ENCODE data around the gene EP400. TPM values are rescaled to one million over a fixed set of nuclear protein-coding genes. Genes with fewer than 3 reads are reported as not detected.

The EP400 gene
- polyA plus RNA-seq, 3 donors, result 39.4 to 46.1 (median 41.1) TPM

DNA sequence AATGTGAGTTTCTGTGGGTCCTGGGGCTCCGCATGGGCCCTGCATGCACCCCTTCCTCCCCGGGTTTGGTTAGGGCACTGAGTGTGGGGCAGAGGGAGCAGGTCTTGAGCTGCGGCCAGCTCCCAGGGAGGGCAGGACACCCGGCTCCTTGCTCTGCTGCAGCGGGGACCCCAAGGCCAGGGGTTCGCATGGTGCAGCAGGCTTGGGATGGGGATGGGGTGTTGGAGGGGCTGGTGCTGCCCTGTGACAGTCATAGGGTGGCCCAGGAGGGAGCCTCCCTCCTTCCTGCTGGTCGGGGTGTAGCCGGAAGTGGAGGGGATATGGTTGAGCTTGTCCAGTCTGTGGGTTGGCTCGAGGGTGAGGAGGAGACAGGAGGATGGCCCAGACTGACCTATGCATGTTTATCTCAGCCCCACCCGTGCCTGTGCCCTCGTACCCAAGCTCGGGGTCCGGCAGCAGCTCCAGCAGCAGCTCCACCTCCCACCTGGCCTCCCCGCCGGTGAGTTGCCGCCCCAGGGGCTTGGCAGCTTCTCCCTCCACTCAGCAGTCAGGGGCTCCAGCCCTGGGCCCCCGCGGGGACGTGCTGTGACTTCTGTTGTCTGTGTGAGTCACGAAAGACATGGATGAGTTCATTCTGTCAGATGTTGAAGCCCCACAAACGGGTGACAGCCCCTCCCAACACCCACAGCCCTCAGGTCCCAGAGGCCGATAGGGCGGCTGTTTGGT is 39.3 kb upstream of the EP400 start:
- DNase-seq (ENCODE audit: extremely low read depth in 1 of 11, low read depth in 9 of 11, low spot score in 4 of 11), result no peak

GRCh38 chr12:131911028-131911650 is 38.6 kb upstream of the EP400 start:
- DNase-seq (ENCODE audit: extremely low read depth in 1 of 11, low read depth in 9 of 11, low spot score in 4 of 11), result no peak

DNA sequence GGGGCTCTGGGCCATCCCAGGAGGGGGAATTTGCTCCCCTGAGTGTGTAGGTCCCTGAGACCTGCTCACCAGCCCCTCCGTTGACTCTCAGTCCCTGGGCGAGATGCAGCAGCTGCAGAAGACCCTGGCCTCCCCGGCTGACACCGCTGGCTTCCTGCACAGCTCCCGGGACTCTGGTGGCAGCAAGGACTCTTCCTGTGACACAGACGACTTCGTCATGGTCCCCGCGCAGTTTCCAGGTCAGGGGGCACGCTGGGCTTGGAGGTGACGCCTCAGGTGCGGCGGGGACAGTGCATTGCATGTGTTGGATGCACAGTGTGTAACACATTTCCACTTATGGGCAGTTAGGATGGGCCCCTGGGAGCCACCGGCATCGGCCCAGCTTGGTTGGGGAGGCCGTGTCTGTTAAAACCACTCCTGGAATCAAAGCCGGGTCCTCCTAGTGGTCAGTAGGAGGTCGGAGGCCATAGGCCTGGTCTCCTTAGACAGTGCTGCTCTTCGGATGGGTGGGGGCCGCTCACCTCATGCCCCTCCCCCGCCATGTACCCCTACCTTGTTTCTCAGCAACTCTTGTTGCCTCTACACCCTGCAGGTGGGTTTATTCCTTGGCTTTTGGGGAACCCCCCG is 37.8 kb upstream of the EP400 start:
- no peak for DNase-seq (ENCODE audit: extremely low read depth in 1 of 11, low read depth in 9 of 11, low spot score in 4 of 11)

DNA sequence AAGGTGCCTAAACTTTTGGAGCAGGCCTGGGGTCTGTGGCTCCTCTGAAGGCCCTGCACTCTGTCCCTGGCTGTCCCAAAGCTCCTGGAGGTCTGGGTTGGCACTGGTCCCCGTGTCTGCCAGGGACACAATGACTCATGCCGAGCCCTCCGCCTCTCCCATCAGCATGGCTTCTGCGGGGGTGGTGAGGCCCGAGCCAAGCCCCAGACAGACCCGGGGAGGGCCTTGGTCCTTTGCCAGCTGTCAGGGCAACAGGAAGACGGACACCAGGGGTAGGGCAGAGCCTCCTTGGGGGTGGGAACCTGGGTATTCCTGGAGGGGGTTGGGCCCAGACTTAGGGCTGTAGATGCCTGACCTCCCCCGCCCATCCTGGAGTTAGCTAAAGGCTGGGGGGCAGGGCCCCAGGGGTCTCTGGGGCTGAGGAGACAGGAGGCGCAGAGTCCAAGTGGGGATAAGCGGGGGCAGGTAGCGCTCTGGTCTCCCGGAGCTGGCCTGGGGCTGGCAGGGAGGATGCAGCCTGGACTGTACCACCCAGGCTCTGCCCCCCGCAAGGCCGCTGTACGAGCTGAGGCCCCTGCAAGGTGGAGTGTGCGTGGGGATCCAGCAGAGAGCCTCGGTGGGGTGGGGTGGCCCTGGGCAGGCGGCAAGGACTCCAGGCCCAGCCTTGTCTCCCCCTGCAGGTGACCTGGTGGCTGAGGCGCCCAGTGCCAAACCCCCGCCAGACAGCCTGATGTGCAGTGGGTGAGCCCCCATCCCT is 37.0 kb upstream of the EP400 start:
- no peak for DNase-seq (ENCODE audit: extremely low read depth in 1 of 11, low read depth in 9 of 11, low spot score in 4 of 11)

- DNase-seq (ENCODE audit: extremely low read depth in 1 of 11, low read depth in 9 of 11, low spot score in 4 of 11), result no peak
Measured at GRCh38 chr12:131913666-131914065, 36.1 kb upstream of the EP400 start.

DNA sequence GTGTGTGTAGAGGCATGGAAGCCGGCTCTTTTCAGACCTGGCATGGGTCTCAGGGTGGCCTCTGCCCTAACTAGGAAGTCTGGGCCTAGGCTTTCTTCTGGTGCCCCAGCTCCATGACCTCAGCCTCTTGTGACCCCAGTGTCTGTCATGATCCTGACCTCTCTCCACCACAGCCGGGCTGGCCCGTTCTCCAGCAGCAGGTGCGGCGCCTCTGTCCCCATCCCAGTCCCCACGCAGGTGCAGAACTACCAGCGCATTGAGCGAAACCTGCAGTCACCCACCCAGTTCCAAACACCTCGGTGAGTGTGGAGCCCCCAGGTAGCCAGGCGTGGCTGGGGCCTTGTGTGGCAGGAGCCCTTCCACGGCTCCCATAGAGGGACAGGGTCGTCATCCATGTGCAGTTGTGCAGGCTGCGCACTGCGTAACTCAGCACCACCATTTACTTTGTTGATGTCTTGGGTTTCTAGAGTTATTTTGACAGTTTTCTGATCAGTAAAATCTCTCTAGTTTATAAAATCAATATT is 35.5 kb upstream of the EP400 start:
- DNase-seq (ENCODE audit: extremely low read depth in 1 of 11, low read depth in 9 of 11, low spot score in 4 of 11), result no peak

DNA sequence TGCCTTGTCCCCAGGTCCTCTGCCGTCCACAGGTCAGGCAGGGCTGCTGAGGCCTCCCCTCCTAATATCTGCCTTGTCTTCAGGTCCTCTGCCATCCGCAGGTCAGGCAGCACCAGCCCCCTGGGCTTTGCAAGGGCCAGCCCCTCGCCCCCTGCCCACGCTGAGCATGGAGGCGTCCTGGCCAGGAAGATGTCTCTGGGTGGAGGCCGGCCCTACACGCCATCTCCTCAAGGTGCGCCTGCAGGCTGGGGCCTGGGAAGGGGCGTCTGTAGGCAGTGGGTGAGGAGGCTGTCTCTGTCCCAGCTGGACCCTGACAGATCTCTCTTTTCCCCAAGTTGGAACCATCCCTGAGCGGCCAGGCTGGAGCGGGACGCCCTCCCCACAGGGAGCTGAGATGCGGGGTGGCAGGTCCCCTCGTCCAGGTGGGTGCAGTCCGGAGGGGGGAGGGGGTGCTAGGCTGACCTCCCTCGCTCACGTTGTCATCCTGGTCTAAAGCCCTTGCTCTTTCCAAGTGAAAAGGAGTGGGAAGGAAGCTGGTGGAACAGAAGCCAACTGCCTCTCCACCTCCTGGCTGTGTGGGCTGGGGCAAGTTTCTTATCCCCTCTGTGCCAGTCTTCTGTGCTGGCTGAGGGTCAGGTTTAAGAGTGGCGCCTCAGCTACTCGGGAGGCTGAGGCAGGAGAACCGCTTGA is 34.6 kb upstream of the EP400 start:
- DNase-seq (ENCODE audit: extremely low read depth in 1 of 11, low read depth in 9 of 11, low spot score in 4 of 11), result no peak

- DNase-seq (ENCODE audit: extremely low read depth in 1 of 11, low read depth in 9 of 11, low spot score in 4 of 11), result no peak
Measured at GRCh38 chr12:131915823-131916222, 33.9 kb upstream of the EP400 start.

- DNase-seq (ENCODE audit: extremely low read depth in 1 of 11, low read depth in 9 of 11, low spot score in 4 of 11), result no peak
Measured at GRCh38 chr12:131916306-131917138, 33.2 kb upstream of the EP400 start.

DNA sequence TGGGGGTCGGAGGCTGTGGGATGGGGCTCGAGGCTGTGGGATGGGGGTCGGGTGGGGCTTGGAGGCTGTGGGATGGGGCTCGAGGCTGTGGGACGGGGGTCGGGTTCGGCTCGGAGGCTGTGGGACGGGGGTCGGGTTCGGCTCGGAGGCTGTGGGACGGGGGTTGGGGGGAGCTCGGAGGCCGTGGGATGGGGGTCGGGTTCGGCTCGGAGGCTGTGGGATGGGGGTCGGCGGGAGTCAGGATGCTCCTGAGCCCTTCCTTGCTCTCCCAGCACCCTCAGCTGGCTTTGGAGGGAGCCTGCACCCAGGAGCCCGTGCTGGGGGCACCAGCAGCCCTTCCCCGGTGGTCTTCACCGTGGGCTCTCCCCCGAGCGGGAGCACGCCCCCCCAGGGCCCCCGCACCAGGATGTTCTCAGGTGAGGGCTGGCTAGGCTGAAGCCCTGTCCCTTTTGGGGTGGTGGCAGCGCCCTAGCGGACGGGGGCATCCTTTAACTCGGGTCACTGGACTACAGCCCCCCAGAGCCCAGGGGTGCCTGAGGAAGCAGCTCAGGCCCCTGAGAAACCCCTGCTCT is 32.5 kb upstream of the EP400 start:
- DNase-seq (ENCODE audit: extremely low read depth in 1 of 11, low read depth in 9 of 11, low spot score in 4 of 11), result no peak

DNA sequence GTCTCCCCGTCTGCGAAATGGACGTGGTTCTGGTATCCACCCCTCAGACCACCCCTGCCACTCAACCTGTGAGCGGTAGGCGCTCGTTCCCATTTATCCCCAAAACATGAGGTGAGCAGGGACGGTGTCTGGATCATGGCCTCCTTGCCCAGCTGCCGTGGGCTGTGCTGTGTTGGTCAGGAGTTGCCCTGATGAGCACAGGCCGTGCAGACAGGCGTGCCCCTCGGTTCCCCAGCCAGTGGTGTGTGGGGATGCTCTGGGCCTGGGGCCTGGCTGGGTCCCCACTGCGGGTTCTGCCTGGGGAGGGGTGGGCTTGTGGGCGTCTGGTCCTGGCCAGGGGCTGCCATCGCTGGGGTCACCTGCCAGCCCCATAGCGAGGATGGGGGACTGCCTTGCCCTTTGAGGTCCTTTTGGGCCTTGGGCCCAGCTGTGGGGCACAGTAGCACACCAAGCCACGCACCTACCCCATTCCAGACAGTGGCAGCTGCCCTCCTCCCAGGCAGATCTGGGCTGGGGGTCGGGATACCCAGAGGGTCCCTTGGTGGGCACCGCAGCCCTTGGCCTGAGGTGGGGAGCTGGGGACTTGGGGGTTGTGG is 31.9 kb upstream of the EP400 start:
- no peak for DNase-seq (ENCODE audit: extremely low read depth in 1 of 11, low read depth in 9 of 11, low spot score in 4 of 11)

DNA sequence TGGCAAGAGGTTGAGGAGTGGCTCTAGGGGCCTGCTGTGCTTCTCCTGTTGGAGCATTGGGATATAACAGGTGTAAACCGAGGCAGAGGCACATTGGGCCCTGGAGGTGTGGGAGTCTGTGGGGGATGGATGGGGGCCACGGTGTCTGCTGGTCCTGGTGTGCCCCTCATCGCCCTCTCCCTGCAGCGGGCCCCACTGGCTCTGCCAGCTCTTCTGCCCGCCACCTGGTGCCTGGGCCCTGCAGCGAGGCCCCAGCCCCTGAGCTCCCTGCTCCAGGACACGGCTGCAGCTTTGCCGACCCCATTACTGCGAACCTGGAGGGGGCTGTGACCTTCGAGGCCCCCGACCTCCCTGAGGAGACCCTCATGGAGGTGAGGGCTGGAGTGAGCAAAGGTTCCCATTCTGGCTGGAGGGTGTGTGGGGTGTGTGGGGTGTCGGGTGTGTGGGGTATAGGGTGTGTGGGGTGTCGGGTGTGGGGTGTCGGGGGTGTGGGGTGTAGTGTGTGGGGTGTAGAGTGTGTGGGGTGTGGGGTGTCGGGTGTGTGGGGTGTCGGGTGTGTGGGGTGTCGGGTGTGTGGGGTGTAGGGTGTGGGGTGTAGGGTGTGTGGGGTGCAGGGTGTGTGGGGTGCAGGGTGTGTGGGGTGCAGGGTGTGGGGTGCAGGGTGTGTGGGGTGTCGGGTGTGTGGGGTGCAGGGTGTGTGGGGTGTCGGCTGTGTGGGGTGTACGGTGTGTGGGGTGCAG is 31.3 kb upstream of the EP400 start:
- DNase-seq (ENCODE audit: extremely low read depth in 1 of 11, low read depth in 9 of 11, low spot score in 4 of 11), result no peak

DNA sequence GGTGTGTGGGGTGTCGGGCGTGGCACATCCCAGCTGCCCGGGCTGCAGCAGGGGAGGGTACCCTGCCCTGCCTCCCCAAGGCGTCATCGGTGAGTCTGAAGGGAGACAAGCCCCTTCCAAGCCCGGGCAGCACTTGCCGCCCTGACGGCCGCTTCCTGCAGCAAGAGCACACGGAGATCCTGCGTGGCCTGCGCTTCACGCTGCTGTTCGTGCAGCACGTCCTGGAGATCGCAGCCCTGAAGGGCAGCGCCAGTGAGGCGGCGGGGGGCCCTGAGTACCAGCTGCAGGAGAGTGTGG is 30.7 kb upstream of the EP400 start:
- DNase-seq (ENCODE audit: extremely low read depth in 1 of 11, low read depth in 9 of 11, low spot score in 4 of 11), result no peak

- no peak for DNase-seq (ENCODE audit: extremely low read depth in 1 of 11, low read depth in 9 of 11, low spot score in 4 of 11)
Measured at GRCh38 chr12:131919366-131920156, 30.2 kb upstream of the EP400 start.

- DNase-seq (ENCODE audit: extremely low read depth in 1 of 11, low read depth in 9 of 11, low spot score in 4 of 11), result no peak
Measured at GRCh38 chr12:131920157-131920508, 29.6 kb upstream of the EP400 start.

Measured in renal cortex interstitium (tissue), 11 donors.